ENCODE measurements around the gene DDI2. TPM values are rescaled to one million over a fixed set of nuclear protein-coding genes. Genes with fewer than 3 reads are reported as not detected.

The DDI2 gene
- total and polyA plus RNA-seq, 10 of the 15 experiments (the other 5 are each of a cell fraction or from before 2014, with no cell fraction given), result 3.3 to 33.1 (median 11.6) TPM

- ChIA-PET CTCF (no interaction called here), RAD21 (ENCODE audit: unreplicated experiment) (interaction anchor here (0.9 kb wide), 1 partner anchor 15 kb away, joined by 3 read pairs; no protein-coding TSS in a partner anchor), SMC1A (ENCODE audit: uncharacterized antibody, unreplicated experiment) (interaction anchor here (1.5 kb wide), 1 partner anchor 9 kb away, joined by 7 read pairs; no protein-coding TSS in a partner anchor), POLR2A (no interaction called here)
- FAIRE-seq (no peak), ATAC-seq (no peak), DNase-seq (ENCODE audit: low read depth, low spot score) (no peak)
- in situ Hi-C loops (cut with MboI) (no loop called here), intact Hi-C loops (cut with micrococcal nuclease; ENCODE audit: unreplicated experiment) (no loop called here)
- Histone ChIP-seq H3K4me1 (ENCODE audit: control insufficient read depth, insufficient read depth, low read length) (no peaks in the 10 kb centered on the region), H3K9ac (ENCODE audit: control insufficient read depth, insufficient read depth, low read length) (no peak overlapping the region), H3K27me3 (replicated peaks in 1 of 2; ENCODE audit: control insufficient read depth in 2 of 2, insufficient read depth in 2 of 2, low read length in 1 of 2) (no peaks in the 10 kb centered on the region), H3K9me3 (replicated peaks; ENCODE audit: control insufficient read depth, insufficient read depth, low read length) (no peaks in the 10 kb centered on the region), H3K27ac (ENCODE audit: control insufficient read depth, insufficient read depth) (no peak overlapping the region), H3K4me3 (no peak overlapping the region), H4K20me1 (ENCODE audit: control insufficient read depth, insufficient read depth) (no peaks in the 10 kb centered on the region; the same call in 1 of the 2 replicates), H3K4me2 (ENCODE audit: control insufficient read depth, insufficient read depth) (no peak overlapping the region), H3K36me3 (ENCODE audit: control insufficient read depth in 2 of 2, insufficient read depth in 2 of 2, low read length in 1 of 2) (peaks cover 11 to 31% of the 10 kb centered on the region in 2 experiments), H2AFZ (ENCODE audit: control insufficient read depth, low read depth, low read length) (no peak overlapping the region), H3K79me2 (ENCODE audit: control insufficient read depth, insufficient read depth, low read length) (no peaks in the 10 kb centered on the region)
- no TSS peak for BruUV-seq (replicated peaks)
- 97% methylated on average over 4 of the region's 4 CpGs for WGBS (ENCODE audit: insufficient coverage, insufficient replicate concordance, low lambda C conversion rate, missing lambda C conversion rate)
- no peak for TF ChIP-seq SRF (IDR thresholded peaks at IDR 0.05; ENCODE audit: low read depth in 2 of 2, low read length in 2 of 2)
- no peak for TF ChIP-seq STAT1 (conservative IDR thresholded peaks at IDR 0.05)
- no peak for TF ChIP-seq EGR1 (IDR thresholded peaks at IDR 0.05; ENCODE audit: borderline replicate concordance in 1 of 2, low read depth in 2 of 2, low read length in 2 of 2)
- TF ChIP-seq, protein P1, sequence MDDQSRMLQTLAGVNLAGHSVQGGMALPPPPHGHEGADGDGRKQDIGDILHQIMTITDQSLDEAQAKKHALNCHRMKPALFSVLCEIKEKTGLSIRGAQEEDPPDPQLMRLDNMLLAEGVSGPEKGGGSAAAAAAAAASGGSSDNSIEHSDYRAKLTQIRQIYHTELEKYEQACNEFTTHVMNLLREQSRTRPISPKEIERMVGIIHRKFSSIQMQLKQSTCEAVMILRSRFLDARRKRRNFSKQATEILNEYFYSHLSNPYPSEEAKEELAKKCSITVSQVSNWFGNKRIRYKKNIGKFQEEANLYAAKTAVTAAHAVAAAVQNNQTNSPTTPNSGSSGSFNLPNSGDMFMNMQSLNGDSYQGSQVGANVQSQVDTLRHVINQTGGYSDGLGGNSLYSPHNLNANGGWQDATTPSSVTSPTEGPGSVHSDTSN (IDR thresholded peaks at IDR 0.05; ENCODE audit: insufficient replicate concordance, low read depth, low read length), result no peak
- TF ChIP-seq NR2C2 (IDR thresholded peaks at IDR 0.05; ENCODE audit: borderline replicate concordance, control insufficient read depth, insufficient read length, low read depth), result no peak
- no peak for TF ChIP-seq WRNIP1 (IDR thresholded peaks at IDR 0.05; ENCODE audit: borderline replicate concordance, low read depth, low read length)
- no peak for TF ChIP-seq GABPA (IDR thresholded peaks at IDR 0.05; ENCODE audit: low read depth)
- TF ChIP-seq ZNF384 (IDR thresholded peaks at IDR 0.05; ENCODE audit: borderline replicate concordance, low read depth, low read length), result no peak
- TF ChIP-seq TCF12 (IDR thresholded peaks at IDR 0.05; ENCODE audit: low read depth, low read length), result no peak
- no peak for TF ChIP-seq CHD1 (IDR thresholded peaks at IDR 0.05; ENCODE audit: low read depth, low read length)
- TF ChIP-seq MTA2 (IDR thresholded peaks at IDR 0.05; ENCODE audit: low read depth), result no peak
- TF ChIP-seq, protein P2, sequence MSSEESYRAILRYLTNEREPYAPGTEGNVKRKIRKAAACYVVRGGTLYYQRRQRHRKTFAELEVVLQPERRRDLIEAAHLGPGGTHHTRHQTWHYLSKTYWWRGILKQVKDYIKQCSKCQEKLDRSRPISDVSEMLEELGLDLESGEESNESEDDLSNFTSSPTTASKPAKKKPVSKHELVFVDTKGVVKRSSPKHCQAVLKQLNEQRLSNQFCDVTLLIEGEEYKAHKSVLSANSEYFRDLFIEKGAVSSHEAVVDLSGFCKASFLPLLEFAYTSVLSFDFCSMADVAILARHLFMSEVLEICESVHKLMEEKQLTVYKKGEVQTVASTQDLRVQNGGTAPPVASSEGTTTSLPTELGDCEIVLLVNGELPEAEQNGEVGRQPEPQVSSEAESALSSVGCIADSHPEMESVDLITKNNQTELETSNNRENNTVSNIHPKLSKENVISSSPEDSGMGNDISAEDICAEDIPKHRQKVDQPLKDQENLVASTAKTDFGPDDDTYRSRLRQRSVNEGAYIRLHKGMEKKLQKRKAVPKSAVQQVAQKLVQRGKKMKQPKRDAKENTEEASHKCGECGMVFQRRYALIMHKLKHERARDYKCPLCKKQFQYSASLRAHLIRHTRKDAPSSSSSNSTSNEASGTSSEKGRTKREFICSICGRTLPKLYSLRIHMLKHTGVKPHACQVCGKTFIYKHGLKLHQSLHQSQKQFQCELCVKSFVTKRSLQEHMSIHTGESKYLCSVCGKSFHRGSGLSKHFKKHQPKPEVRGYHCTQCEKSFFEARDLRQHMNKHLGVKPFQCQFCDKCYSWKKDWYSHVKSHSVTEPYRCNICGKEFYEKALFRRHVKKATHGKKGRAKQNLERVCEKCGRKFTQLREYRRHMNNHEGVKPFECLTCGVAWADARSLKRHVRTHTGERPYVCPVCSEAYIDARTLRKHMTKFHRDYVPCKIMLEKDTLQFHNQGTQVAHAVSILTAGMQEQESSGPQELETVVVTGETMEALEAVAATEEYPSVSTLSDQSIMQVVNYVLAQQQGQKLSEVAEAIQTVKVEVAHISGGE (CRISPR knock-in tag; IDR thresholded peaks at IDR 0.05), result no peak
- TF ChIP-seq, protein P3, sequence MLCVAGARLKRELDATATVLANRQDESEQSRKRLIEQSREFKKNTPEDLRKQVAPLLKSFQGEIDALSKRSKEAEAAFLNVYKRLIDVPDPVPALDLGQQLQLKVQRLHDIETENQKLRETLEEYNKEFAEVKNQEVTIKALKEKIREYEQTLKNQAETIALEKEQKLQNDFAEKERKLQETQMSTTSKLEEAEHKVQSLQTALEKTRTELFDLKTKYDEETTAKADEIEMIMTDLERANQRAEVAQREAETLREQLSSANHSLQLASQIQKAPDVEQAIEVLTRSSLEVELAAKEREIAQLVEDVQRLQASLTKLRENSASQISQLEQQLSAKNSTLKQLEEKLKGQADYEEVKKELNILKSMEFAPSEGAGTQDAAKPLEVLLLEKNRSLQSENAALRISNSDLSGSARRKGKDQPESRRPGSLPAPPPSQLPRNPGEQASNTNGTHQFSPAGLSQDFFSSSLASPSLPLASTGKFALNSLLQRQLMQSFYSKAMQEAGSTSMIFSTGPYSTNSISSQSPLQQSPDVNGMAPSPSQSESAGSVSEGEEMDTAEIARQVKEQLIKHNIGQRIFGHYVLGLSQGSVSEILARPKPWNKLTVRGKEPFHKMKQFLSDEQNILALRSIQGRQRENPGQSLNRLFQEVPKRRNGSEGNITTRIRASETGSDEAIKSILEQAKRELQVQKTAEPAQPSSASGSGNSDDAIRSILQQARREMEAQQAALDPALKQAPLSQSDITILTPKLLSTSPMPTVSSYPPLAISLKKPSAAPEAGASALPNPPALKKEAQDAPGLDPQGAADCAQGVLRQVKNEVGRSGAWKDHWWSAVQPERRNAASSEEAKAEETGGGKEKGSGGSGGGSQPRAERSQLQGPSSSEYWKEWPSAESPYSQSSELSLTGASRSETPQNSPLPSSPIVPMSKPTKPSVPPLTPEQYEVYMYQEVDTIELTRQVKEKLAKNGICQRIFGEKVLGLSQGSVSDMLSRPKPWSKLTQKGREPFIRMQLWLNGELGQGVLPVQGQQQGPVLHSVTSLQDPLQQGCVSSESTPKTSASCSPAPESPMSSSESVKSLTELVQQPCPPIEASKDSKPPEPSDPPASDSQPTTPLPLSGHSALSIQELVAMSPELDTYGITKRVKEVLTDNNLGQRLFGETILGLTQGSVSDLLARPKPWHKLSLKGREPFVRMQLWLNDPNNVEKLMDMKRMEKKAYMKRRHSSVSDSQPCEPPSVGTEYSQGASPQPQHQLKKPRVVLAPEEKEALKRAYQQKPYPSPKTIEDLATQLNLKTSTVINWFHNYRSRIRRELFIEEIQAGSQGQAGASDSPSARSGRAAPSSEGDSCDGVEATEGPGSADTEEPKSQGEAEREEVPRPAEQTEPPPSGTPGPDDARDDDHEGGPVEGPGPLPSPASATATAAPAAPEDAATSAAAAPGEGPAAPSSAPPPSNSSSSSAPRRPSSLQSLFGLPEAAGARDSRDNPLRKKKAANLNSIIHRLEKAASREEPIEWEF (IDR thresholded peaks at IDR 0.05; ENCODE audit: insufficient replicate concordance, low read depth, low read length), result no peak
- no peak for TF ChIP-seq SIN3A (IDR thresholded peaks at IDR 0.05; ENCODE audit: low read depth, low read length)
Observed at GRCh38 chr1:15636436-15636835, 19.2 kb downstream of the DDI2 start.

Data from GM12878 (cell line).